ENCODE measurements around the gene RTEL1. TPM values are rescaled to one million over a fixed set of nuclear protein-coding genes. Genes with fewer than 3 reads are reported as not detected.
"Not testable (repeated sequence)": the region's sequence is repeated elsewhere in the genome, so short reads cannot be mapped to it uniquely, and the experiment has no call there.

Gene RTEL1
- polyA plus RNA-seq, 1 experiment, result 11.3 TPM

GRCh38 chr20:63664143-63664851, 6.2 kb downstream of the RTEL1 start:
- H3K9me3 ChIP-seq (ENCODE audit: control insufficient read depth, insufficient read depth, low read length), result no peaks in the 10 kb centered on the region; the same call in 1 of the 2 replicates
- no peak overlapping the region for H3K27ac ChIP-seq (ENCODE audit: low read depth, low read length)
- ChIA-PET POLR2A (no interaction called here), CTCF (no interaction called here)
- TF ChIP-seq, protein P1, sequence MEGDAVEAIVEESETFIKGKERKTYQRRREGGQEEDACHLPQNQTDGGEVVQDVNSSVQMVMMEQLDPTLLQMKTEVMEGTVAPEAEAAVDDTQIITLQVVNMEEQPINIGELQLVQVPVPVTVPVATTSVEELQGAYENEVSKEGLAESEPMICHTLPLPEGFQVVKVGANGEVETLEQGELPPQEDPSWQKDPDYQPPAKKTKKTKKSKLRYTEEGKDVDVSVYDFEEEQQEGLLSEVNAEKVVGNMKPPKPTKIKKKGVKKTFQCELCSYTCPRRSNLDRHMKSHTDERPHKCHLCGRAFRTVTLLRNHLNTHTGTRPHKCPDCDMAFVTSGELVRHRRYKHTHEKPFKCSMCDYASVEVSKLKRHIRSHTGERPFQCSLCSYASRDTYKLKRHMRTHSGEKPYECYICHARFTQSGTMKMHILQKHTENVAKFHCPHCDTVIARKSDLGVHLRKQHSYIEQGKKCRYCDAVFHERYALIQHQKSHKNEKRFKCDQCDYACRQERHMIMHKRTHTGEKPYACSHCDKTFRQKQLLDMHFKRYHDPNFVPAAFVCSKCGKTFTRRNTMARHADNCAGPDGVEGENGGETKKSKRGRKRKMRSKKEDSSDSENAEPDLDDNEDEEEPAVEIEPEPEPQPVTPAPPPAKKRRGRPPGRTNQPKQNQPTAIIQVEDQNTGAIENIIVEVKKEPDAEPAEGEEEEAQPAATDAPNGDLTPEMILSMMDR (IDR thresholded peaks at IDR 0.05; ENCODE audit: low read depth, low read length), result no peak
- DNase-seq (ENCODE audit: low read depth, low spot score), result no peak
- H3K4me3 ChIP-seq (ENCODE audit: low read depth, low read length), result no peak overlapping the region
- no peaks in the 10 kb centered on the region for H3K27me3 ChIP-seq (ENCODE audit: control insufficient read depth, insufficient read depth, low read length)

- no peak for DNase-seq (ENCODE audit: low read depth, low spot score)
- TF ChIP-seq, protein P1 (IDR thresholded peaks at IDR 0.05; ENCODE audit: low read depth, low read length), result no peak
- Histone ChIP-seq H3K27ac (ENCODE audit: low read depth, low read length) (no peak overlapping the region), H3K27me3 (ENCODE audit: control insufficient read depth, insufficient read depth, low read length) (no peaks in the 10 kb centered on the region), H3K9me3 (ENCODE audit: control insufficient read depth, insufficient read depth, low read length) (no peaks in the 10 kb centered on the region; the same call in 1 of the 2 replicates), H3K4me3 (ENCODE audit: low read depth, low read length) (no peak overlapping the region)
- ChIA-PET CTCF (no interaction called here), POLR2A (no interaction called here)
Measured at GRCh38 chr20:63664861-63665594, 6.9 kb downstream of the RTEL1 start.

- Histone ChIP-seq H3K9me3 (ENCODE audit: control insufficient read depth, insufficient read depth, low read length) (no peaks in the 10 kb centered on the region; the same call in 1 of the 2 replicates), H3K27me3 (ENCODE audit: control insufficient read depth, insufficient read depth, low read length) (no peaks in the 10 kb centered on the region), H3K27ac (ENCODE audit: low read depth, low read length) (no peak overlapping the region), H3K4me3 (ENCODE audit: low read depth, low read length) (no peak overlapping the region)
- no peak for DNase-seq (ENCODE audit: low read depth, low spot score)
- TF ChIP-seq, protein P1 (IDR thresholded peaks at IDR 0.05; ENCODE audit: low read depth, low read length), result no peak
- CTCF ChIA-PET, result no interaction called here
- POLR2A ChIA-PET, result no interaction called here
Measured at GRCh38 chr20:63665708-63666107, 7.6 kb downstream of the RTEL1 start.

- ChIA-PET CTCF (no interaction called here), POLR2A (no interaction called here)
- no peaks in the 10 kb centered on the region for H3K27me3 ChIP-seq (ENCODE audit: control insufficient read depth, insufficient read depth, low read length)
- no peak for DNase-seq (ENCODE audit: low read depth, low spot score)
- H3K27ac ChIP-seq (ENCODE audit: low read depth, low read length), result no peak overlapping the region
- no peak overlapping the region for H3K4me3 ChIP-seq (ENCODE audit: low read depth, low read length)
- H3K9me3 ChIP-seq (ENCODE audit: control insufficient read depth, insufficient read depth, low read length), result no peaks in the 10 kb centered on the region; the same call in 1 of the 2 replicates
- TF ChIP-seq, protein P1 (IDR thresholded peaks at IDR 0.05; ENCODE audit: low read depth, low read length), result no peak
Measured at GRCh38 chr20:63667858-63668257, 9.7 kb downstream of the RTEL1 start.

GRCh38 chr20:63668351-63668750, 10.2 kb downstream of the RTEL1 start:
- Histone ChIP-seq H3K27me3 (ENCODE audit: control insufficient read depth, insufficient read depth, low read length) (no peaks in the 10 kb centered on the region), H3K4me3 (ENCODE audit: low read depth, low read length) (no peak overlapping the region), H3K27ac (ENCODE audit: low read depth, low read length) (no peak overlapping the region), H3K9me3 (ENCODE audit: control insufficient read depth, insufficient read depth, low read length) (no peaks in the 10 kb centered on the region; the same call in 1 of the 2 replicates)
- TF ChIP-seq, protein P1 (IDR thresholded peaks at IDR 0.05; ENCODE audit: low read depth, low read length), result no peak
- CTCF ChIA-PET, result no interaction called here
- no peak for DNase-seq (ENCODE audit: low read depth, low spot score)
- POLR2A ChIA-PET, result interaction anchor here (0.8 kb wide), 1 partner anchor 14 kb away, joined by 3 read pairs; no protein-coding TSS in a partner anchor

DNA sequence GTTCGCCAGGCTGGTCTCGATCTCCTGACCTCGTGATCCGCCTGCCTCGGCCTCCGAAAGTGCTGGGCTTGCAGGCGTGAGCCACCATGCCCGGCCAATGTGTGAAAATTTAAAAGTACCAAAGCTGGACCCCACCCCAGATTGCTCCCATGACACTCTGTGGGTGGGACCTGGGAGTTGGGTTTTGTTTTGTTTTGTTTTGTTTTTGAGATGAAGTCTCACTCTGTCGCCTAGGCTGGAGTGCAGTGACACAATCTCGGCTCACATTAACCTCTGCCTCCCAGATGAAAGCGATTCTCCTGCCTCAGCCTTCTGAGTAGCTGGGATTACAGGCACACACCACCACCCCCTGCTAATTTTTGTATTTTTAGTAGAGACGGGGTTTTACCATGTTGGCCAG, 13.6 kb downstream of the RTEL1 start:
- H3K4me3 ChIP-seq (ENCODE audit: low read depth, low read length); DNase-seq (ENCODE audit: low read depth, low spot score); POLR2A ChIA-PET; H3K27ac ChIP-seq (ENCODE audit: low read depth, low read length); H3K9me3 ChIP-seq (ENCODE audit: control insufficient read depth, insufficient read depth, low read length); CTCF ChIA-PET; H3K27me3 ChIP-seq (ENCODE audit: control insufficient read depth, insufficient read depth, low read length): not testable (repeated sequence)

All from AG04450 (cell line).